GM12864 (cell line): ENCODE measurements around the gene LACC1.

ENCODE experiments used
- DNase-seq: peaks from one replicate; pipeline ENCODE4 v3.0.0-alpha.2; 2011; ENCODE audit warnings: low read depth
- H3K4me3 ChIP-seq: 2 replicates; pipeline ENCODE4 v1.5.1; 2011; ENCODE audit warnings: mild to moderate bottlenecking, low read depth, low read length, control low read depth
- TF ChIP-seq, protein P1 (sequence below): IDR thresholded peaks from 2 replicates; pipeline ENCODE4 v1.5.1; 2011; ENCODE audit warnings: low read depth, mild to moderate bottlenecking, moderate library complexity, low read length, control low read depth, inconsistent platforms; ENCODE audit errors: missing control alignments

The LACC1 gene

DNA sequence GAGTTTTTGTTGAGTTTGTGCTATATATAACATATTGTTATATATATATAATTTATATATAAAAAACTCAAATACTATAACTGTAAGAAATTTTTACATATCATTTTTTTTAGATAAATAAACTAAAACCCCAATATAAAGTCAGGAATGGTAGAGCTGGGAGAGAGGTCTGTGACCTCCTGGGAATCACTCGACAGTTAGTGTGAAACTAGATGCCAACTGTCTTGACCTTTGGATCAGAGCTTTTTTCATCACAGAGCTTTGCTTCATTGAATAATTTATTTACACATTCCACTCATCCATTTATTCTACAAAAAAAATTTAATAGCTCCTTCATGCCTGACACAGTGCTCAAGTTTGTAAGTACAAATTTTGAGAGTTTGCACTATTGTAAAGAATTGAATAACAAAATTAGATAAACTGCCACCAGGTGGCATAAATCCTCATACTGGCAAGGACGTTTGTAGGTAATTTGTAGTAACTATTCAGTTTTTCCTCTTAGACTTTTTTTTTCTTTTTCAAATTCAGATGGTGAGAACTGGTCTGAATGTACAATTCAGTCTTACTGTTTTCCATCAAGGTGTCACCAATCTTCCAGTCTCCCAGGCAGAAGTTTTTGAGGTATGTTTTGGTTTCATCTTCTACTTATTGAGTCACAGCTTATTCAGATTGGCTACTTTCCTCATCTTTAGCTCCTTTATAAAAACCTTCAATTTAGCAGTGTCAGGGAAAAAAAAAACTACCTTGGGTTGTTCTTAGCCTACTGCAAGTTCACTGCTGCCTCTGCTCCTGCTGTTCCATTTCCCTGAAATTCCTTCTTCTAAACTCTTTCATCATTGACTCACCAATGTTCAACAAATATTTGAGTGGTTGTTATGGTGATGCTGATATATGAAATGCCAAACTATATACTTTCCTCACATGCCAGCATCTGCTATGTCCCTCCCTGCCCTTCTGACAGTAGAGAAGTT, 28.7 kb downstream of the LACC1 start:
- DNase-seq, result no peak
- H3K4me3 ChIP-seq, result no peak overlapping the region
- TF ChIP-seq, protein P1, sequence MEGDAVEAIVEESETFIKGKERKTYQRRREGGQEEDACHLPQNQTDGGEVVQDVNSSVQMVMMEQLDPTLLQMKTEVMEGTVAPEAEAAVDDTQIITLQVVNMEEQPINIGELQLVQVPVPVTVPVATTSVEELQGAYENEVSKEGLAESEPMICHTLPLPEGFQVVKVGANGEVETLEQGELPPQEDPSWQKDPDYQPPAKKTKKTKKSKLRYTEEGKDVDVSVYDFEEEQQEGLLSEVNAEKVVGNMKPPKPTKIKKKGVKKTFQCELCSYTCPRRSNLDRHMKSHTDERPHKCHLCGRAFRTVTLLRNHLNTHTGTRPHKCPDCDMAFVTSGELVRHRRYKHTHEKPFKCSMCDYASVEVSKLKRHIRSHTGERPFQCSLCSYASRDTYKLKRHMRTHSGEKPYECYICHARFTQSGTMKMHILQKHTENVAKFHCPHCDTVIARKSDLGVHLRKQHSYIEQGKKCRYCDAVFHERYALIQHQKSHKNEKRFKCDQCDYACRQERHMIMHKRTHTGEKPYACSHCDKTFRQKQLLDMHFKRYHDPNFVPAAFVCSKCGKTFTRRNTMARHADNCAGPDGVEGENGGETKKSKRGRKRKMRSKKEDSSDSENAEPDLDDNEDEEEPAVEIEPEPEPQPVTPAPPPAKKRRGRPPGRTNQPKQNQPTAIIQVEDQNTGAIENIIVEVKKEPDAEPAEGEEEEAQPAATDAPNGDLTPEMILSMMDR, result peak; percentile 32

DNA sequence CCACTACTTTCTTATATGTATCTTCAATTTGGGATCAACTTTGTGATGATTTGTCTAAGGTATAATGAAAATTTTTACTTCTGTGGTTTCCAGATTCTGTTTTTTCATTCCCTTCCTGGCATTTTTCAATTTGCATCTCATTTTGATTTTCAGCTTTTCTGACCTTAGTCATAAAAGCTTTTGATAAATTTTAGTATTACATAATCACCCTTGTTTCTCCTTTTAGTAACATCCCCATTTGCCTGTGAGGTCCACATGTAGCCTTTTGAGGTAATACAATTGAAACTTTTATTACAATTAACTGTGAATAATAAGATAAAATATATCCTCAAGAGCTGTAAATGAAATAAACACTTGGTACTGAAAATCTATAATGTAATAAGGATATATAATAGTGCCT, 31.2 kb downstream of the LACC1 start:
- DNase-seq, result no peak
- no peak overlapping the region for H3K4me3 ChIP-seq
- TF ChIP-seq, protein P1, result no peak

DNA sequence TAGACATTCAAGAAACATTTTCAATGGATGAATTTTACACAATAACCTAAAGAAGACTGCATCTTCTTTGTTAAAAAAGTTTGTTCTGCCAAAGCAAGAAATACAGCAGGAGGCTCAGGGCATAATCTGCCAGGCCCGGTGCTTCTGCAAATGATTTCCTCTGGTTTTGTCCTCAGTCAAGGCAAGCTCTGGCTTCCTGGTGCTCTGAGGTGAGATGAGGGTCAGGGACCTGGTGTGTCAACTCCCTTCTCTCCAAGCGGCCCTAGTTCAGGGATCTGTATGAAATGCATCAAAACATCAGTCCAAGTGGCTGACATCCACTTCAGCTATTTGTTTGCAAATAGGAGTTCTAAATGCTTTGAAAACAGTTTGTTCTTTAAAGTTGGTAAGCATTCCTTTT, 31.6 kb downstream of the LACC1 start:
- TF ChIP-seq, protein P1, result no peak
- H3K4me3 ChIP-seq, result no peak overlapping the region
- DNase-seq, result no peak

DNA sequence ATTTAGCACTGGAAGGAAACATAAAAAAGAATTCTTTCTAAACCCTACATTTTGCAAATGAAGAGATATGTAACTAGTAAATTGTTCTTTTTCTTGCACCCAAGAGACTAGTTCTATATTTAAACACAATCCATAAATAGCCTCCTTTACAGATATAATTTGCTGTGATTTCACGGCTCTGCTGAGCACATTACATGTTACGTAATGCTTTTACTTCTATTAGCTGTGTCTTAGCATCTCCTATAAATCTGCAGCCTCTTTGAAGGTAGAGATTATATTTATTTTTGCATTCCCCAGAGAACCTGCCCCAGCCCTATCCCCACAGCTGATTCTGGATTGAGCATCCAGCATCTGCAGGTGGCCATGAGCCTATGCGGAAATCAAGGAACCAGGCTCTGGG, 32.2 kb downstream of the LACC1 start:
- TF ChIP-seq, protein P1, result no peak
- no peak for DNase-seq
- H3K4me3 ChIP-seq, result no peak overlapping the region

DNA sequence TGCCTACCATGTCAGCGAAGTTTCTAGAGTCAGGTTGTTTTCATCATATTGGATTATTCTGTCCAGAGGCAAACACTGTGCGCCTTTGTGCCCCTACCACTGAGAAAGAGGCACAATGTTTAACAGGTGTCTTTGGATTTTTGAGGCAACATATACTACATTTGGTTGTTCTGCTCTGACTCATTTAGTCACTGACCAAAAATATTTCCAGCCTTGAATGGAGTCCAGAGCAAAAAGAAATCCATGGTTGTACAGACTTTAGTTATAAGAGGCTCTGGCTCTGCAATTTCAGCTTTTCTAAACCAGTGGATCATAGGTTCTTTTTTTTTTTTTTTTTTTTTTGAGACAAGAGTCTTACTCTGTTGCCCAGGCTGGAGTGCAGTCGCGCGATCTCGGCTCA, 35.7 kb downstream of the LACC1 start:
- no peak for DNase-seq
- TF ChIP-seq, protein P1, result no peak
- H3K4me3 ChIP-seq, result no peak overlapping the region

DNA sequence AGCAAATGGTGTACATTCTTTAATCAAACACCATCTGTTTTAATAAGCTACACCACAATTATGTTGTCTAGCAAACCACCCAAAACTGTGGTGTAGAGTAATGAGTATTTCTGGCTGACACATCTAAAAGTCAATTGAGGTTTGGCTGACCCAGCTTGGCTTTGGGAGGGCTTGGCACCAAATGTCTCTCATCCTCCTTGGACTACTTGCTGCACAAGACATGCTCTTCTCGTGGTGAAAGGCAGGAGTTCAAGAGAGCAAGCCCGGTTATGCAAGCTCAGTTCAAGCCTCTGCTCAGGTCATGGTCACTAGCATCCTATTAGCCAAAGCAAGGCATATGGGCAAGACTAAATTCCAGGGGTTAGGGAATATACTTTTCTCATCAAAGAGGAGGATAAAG, 37.1 kb downstream of the LACC1 start:
- no peak for DNase-seq
- TF ChIP-seq, protein P1, result no peak
- H3K4me3 ChIP-seq, result no peak overlapping the region

DNA sequence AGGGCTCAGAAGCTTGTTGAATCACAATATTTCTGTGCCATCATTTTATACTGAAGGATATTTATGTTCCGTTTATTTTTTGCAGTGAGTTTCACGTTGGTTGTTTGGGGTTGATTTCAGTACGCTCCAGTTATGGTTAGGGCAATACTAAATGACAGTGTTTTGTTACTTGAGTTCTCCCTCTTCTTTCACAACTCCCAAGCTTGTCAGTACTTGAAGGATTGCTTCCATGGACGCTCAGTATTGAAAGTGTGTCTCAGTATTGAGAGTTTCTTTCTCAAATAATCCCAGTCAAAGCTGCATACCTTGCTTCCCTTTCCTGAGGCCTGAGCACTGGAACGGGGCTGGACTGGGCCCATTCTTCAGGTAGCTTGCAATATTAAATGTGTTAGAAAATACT, 38.9 kb downstream of the LACC1 start:
- TF ChIP-seq, protein P1, result no peak
- DNase-seq, result no peak
- H3K4me3 ChIP-seq, result no peak overlapping the region
